NCI-H1048 (cell line): ENCODE data around the gene LOX.
A peak's percentile ranks its signal among the peaks of the same experiment; 100 is the strongest.
"Not testable (repeated sequence)": the region's sequence is repeated elsewhere in the genome, so short reads cannot be mapped to it uniquely, and the experiment has no call there.

Experiments used
- DNase-seq: peaks from one replicate; lab custom pipeline; 2025; lab: John Stamatoyannopoulos, UW

The LOX gene

DNA sequence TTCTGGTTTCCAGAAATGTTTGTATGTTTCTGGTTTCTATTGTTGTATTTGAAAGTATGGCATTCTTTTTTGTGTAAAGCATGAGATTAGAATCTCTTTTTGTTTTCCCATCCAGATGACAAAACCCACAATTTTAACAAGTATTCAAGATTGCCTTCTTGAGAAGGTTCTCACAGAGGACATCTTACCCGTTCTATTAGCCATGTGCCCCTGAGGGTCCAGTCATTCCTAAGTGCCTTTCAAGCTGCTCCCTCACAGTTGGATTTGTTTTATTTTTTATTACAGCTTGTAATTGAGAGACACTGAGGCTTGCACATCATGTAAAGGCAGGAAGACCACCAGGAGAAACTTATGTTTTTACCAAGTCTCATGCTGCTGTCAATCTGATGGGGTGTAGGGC is 19.3 kb upstream of the LOX start:
- DNase-seq = no peak

DNA sequence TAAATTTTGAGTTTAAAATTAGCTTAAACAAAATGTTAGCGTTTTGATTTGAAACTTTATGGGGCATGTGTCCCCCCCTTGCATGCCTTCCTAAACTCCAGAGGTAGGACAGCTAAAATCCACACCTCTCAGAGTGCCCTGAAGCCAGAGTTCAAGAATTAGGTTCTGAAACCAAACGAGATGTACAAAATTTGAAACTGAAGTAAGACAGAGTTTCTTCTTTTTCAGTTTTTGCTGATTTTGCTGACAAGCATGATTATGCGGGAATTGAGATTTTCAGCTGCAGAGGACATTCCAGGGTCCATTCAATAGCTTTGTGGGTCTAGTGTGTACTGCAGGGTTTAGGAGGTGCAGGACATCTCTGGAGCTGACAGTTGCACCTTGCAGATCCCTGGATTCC is 17.1 kb upstream of the LOX start:
- no peak for DNase-seq

DNA sequence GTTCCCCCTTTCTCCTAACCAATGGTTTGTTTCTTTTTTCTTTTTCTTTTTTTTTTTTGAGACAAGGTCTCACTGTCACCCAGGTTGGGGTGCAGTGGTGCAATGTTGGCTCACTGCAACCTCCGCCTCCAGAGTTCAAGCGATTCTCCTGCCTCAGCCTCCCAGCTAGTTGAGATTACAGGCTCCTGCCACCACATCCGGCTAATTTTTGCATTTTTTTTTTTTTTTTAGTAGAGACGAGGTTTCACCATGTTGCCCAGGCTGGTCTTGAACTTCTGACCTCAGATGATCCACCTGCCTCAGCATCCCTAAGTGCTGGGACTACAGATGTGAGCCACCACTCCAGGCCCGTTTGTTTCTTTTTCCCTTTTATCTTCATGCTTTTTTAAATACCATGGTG is 16.2 kb upstream of the LOX start:
- DNase-seq = not testable (repeated sequence)

DNA sequence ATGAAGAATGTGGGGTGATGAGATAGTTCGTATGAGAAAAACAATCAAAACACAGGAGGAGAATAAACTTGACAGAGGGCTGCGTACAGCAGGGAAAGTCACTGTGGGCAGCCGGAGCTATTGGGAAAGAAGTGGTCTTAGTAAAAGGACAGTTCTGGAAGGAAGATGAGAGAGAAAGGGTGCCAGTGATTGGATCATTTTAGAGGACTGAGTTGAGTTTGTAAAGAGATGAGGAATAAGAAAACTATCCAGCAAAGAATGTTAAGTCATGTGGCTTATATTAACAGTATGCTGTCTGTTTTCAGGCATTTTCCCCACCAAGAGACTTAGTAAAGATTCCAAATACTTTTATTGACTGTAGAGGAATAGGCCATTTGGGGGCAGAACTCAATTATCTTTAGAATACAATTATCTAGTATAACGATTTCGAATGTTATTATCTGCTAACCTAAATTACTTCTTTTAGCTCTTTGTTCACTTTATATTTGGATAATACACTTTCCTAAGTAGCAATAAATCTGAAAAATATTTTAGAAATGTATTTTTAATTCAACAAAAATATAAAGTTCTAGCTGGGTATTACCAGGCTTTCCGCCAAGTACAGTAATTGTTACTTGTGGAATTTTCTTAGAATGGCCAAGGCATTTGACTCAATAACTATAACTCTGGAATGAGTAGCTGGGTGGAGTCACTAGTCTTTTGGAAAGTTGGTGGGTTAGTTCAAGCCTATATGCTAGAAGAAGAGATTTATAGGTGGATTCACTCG is 15.5 kb upstream of the LOX start:
- no peak for DNase-seq

DNA sequence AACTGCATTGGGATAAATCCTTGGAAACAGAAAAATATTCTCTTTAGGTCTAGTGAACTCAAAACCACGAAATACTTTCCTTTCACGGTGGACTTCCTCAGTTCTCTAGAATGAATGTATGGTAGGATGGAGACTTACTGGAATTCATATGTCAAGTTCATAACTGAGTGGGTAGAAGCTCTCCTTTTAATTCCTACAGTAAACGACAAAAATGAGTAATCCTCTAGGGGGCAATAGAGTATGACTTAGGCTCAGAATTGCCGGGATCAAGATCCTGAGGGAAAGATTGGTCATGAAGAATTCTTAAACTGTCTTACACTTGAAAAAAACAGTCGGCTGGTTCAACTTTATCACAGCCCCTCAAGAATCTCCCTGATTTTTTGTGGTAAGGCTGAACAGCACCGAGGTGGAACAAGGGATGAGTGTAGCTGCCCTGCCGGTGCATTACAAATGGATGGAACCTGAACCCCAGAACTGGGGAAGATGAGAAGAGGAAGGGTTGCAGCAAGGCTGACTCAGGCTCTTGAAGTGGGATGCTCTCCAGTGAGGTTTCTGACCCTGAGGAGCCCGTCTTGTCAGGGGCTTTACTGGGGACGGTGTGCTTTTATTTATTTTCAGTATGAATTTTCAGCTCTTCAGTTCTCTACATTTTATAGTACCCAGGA is 14.0 kb upstream of the LOX start:
- peak; percentile 22 for DNase-seq

DNA sequence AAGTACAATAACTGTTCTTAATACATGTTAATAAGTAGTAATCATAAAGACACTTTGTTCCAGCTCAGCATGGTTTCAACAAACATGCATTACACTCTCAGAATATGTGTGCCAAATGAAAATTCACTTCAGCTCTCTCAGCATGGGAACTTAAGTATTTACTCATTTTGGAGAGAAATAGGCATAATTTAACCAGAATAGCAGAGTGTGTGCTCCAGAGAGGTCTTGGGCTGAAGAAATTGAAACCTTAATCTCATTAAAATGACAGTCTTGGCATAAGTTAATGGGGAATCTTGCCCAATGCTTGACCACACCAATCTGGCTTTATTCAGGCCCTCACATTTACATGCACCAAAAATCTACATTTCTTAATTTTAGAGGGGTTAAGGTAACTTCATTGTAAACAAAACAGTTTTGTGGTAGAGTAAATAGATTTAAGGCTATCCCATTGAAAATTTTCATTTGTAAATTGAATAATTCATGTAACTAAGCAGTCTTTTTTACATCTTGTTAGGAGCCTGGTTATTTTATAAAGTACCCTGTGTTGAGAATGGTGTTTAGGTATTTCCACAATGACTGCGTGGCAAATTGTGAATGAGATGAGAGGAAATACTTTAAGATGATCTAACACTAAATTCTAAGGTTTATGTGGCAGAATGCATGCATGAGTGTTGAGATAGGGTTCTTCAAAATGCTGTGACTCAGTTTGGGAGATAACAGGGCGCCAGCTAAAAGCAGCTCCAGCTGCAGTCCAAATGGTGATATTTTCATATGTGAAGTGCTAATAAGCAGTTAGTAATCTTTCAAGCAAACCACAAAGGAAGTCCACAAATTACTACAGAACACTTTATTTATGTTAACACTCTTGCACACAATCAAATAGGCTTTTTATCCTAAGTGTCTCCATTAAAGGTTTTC is 11.3 kb upstream of the LOX start:
- DNase-seq = no peak

DNA sequence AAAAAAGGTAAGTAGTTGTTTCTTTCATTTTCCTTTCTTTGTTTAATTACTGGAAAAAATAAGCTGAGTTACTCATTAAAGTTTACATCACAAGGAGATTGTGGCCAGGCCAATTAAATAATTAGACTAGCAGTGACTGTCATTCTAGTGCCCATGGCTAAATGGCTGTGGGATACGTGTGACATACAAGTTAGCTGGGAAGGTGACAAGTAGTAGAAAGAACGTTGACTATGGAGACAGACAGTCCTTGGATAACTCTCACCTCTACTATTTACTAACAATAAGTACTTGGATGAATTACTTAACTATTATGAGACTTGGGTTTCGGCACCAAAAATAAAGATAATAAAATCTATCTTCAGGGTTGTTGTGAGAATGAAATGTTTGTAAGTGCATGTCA is 7.0 kb upstream of the LOX start:
- DNase-seq = no peak

DNA sequence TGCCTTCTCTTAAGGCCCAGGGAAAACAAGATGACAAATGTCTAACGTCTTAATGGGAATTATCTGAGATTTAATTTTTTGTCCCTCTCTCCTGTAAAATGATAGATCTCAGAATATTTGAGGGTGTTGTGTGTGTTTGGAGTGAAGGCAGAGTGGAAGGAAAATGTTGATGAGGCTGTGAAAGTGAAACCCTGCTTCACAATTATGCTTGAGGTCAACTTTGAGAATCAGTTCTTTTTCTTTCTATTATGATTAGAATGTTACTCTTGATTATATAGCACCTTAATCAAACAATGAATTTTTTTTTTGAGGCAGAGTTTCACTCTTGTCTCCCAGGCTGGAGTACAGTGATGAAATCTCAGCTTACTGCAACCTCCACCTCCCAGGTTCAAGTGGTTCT is 5.5 kb upstream of the LOX start:
- no peak for DNase-seq

DNA sequence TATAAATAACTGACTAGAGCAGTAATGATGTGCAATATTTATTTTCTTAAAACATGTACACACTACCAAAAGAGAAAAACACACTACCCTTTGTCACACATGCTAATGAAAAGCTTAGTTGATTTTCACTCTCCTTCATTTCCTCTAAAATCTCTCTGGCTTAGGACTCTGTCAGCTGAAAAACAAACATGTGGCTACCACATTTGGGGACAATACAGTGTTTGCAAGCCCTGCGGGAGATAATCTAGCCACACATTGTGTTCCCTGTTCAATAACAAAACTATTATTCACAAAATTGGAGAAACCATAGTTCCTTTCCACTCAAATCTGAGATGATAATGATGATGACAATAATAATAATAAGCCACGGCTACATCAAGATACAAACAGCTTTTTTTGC is 3.5 kb upstream of the LOX start:
- DNase-seq = no peak

DNA sequence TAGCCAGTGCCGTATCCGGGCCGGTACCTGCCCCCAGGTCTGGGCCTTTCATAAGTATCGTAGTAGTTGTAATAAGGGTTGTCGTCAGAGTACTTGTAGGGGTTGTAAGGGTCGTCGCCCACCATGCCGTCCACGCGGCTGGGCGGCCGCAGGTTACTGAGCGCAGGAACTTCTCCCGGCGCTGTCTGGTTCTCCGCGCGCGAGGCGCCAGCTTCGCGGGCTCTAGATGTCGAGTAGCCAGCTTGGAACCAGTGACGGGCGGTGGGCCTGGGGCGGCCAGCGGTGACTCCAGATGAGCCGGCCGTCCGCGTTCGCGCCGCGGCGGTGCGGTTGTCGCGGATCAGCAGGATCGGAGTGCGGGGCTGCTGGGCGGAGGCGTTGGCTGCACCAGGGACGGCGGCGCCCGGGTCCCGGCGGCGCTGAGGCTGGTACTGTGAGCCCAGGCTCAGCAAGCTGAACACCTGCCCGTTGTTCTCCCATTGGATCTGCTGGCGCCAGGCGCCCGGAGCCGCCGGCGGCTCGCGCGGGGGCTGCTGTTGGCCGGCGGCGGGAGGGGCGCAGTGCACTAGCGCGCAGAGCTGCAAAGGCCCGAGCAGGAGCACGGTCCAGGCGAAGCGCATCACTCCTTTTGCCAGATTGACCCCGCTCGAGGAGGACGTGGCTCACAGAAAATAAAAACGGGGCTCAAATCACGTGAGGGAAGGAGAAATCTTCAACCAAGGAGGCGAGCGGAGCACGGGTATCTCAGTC is 518 bp downstream of the LOX start:
- DNase-seq = no peak

DNA sequence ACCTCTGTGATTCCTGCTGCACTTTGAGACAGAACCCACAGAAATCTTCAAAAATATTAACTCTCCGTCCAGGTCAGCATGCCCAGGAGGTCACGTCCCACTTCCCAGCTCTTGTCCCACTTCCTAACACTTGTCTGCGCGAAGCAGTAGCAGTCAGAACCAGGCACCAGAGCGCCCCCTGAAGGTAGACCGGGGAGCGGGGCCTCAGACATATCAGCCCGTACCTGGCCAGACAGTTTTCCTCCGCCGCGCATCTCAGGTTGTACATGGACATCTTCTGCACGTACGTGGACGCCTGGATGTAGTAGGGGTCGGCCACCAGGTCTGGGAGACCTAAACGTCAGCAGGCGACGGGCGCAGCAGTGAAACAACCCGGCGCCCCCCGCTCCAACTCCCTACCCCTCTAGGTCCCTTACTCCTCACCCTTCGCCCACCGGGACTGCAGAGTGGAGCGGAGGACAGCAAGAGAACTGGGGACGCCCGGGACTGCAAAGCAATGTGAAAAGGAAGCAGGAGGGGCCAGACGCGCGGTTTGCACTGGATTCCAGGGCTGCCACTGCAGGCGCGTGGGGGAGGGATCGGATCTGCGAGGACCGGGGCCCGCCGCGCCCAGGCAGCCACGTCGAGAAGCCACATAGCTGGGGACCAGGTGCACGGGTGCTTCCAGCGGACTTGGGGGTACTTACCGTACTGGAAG is 1.2 kb downstream of the LOX start:
- peak; percentile 70 for DNase-seq

DNA sequence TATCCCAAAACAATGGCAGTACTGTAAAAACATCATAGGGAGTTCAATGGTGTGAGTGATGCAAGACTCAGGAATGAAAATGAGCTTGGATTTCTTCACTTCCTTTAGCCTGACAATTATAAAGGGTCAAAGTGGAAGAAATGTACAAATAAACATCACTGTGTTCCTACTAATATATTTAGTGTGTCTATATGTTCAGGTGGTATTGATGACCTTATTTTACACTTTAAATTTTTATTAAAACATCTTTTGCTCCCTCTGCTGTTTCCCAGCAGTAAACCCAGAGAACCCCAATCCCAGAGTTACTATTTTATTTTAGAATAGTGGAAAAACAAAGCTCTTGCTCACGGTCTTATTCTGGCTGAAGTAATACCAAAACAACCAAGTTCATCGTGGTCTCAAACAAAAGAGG is 2.0 kb downstream of the LOX start:
- DNase-seq = no peak

DNA sequence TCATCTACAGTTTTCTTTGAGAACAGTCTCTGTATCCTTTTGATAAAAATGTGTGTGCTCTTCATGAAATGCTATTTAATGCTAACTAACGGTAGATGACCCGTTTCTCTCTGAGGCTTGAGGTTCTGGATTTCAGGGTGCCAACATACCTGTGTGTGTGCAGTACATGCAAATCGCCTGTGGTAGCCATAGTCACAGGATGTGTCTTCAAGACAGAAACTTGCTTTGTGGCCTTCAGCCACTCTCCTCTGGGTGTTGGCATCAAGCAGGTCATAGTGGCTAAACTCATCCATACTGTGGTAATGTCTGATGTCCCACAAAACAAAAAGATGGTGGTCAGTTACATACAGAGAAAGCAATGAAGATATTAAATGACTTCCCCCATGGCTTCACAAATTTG is 4.2 kb downstream of the LOX start:
- DNase-seq = no peak

DNA sequence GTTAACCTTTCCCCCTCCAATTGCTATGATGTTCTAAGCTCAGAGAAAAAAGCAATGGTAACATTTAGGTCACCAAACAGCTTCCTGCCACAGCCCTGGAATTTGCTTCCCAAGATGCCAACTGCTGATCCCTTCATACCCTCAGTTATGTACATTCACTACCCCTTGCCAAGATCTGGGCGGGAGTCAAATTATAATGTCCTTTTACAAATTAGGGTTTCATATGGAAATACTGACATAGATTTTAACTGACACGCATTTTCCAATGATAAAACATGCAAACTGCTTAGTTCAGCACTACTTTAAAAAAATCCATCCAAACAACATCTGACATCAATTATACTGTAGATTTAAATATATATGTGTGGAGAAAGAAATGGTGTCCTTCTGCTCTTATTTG is 5.0 kb downstream of the LOX start:
- DNase-seq = peak; percentile 67

DNA sequence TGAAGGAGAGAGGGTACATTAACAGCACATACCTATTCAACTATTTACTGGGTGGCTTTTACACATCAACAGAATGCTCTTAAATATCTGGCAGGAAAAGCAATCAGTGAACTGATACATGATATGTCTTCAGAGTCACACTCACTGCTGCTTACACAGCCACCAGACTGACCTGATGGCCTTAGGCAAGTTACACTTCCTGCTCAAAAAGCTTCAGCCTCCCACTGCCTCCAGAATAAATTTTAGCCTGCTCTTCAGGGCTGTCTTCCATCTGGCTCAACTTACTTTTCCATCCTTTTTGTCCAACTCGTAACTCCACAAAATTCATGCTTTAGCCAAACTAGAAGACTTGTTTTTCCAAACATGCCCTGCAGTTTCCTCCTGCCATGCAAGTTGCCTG is 10.7 kb downstream of the LOX start:
- DNase-seq = no peak

DNA sequence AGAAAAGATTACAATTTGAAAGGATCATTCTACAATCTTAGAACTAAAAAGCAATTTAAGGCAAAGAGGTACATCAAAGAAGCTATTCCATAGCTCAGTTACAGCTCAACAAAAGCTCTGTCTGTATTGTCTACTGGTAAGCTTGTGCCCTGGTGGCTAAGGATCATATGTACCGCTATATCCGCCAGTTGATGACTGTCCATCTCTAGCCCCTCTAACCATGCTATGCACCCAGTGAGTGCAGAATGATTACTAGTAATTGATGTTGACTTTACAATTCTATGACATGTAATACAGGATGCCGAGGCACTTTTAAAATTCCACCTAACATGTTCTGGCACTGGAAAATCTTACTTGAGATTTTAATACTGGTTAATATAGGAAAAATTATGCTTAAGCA is 13.1 kb downstream of the LOX start:
- no peak for DNase-seq

DNA sequence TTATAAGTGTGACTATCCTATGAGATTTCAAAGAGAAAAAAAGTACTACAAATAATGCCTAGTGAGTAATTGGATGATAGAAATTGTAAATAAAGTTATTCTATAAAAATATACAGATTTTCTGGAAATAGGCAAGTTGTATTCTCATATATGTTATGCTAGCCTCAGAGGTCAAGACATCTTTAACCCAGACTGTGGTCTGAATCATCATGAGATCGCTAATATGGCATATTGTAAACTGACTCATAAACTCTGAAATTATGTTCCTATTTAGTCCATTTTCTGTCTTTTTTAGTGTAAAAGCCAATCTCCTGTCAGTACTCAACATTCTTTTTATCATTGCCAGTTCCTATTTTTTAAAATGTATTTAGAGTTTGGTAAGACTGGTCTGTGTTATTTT is 14.2 kb downstream of the LOX start:
- no peak for DNase-seq

DNA sequence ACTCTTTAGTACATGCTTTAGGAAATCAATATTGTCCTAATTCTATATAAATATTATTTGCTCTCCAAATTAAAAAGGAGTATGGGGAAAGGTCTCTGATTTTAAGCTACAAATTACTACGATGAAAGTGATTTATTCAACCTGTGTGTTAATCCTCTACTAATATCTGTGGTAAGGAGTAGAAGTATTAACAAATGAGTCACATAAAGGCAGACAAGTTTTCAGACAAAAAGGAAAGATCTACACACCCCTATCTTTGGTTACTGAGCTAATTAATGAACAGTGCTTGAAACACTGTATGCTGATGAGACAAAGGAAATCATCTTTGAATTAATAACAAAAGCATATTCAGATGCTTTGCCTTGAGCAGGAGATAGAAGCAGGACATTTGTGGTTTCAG is 15.9 kb downstream of the LOX start:
- no peak for DNase-seq

DNA sequence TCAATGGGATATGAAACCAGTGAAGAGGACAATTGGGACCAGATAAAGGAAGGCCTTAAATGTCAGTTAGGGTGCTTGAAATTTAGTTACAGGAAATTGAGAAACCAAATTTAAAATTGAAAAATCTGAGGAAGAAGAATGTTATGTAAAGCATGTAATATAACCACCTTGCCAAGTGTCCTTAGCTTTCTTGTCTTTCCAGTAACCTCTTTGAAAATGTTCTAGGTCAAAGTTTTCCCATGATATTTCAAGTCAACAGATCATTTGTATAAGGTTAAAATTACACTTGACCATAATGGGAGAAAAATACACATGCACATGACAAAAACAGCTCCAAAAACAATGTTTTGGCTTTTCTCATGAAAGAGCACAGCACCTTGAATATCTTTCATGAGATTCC is 21.1 kb downstream of the LOX start:
- no peak for DNase-seq

DNA sequence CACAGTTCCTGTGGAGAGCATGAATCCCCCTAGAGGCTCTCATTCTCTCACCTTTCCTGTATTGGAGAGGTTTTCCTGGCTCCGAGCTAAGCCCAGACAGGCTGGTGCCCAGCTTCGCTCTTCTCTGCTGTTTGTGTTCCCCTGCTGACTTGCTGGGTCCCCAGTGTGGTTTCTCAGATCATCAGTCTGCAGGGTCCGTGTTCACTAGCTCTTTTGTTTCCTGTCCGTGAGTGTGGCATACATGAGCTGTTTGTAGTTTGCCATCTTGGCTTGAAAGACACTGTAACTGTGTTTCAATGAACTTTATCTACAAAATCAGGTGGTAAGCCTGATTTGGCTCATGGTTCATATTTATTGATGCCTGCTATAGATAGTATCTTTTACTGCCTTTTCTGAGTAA is 23.8 kb downstream of the LOX start:
- DNase-seq = no peak
